Mucosa of rectum (tissue), 2 donors: ENCODE results near the gene AP2A2.
"Not testable (repeated sequence)": the region's sequence is repeated elsewhere in the genome, so short reads cannot be mapped to it uniquely, and the experiment has no call there.

ENCODE experiments used
- H3K27ac ChIP-seq, 2 donors: one replicate each; pipeline ENCODE4 v1.7.0; 2013; ENCODE audit warnings: inconsistent platforms in 2 of 2, low read depth in 2 of 2, low read length in 2 of 2
- H3K27me3 ChIP-seq, 2 donors: one replicate each; pipeline ENCODE4 v1.7.0; 2013; ENCODE audit warnings: low read length in 2 of 2; ENCODE audit not compliant: control insufficient read depth in 2 of 2, insufficient read depth in 2 of 2
- H3K36me3 ChIP-seq, 2 donors: one replicate each; pipeline ENCODE4 v1.7.0; 2013; ENCODE audit warnings: low read length in 2 of 2; ENCODE audit not compliant: control insufficient read depth in 2 of 2, insufficient read depth in 2 of 2
- H3K4me1 ChIP-seq, 2 donors: one replicate each; pipeline ENCODE4 v1.7.0; 2013; ENCODE audit warnings: low read length in 2 of 2, mild to moderate bottlenecking in 1 of 2; ENCODE audit not compliant: control insufficient read depth in 2 of 2, insufficient read depth in 2 of 2
- H3K4me3 ChIP-seq, 2 donors: one replicate each; pipeline ENCODE4 v1.7.0; 2013; ENCODE audit warnings: low read length in 2 of 2
- H3K9ac ChIP-seq, 2 donors: one replicate each; pipeline ENCODE4 v1.7.0; 2013; ENCODE audit warnings: low read length in 2 of 2, low read depth in 1 of 2, mild to moderate bottlenecking in 1 of 2
- H3K9me3 ChIP-seq, 2 donors: one replicate each; pipeline ENCODE4 v1.7.0; 2013; ENCODE audit warnings: low read length in 2 of 2; ENCODE audit not compliant: control insufficient read depth in 2 of 2
- donor health status: healthy.
- donor health status: Normal muscosa, but diverticular disease.

The AP2A2 gene

GRCh38 chr11:971731-972365 is 46.2 kb downstream of the AP2A2 start:
- H3K27me3 ChIP-seq, result no peaks in the 10 kb centered on the region
- no peaks in the 10 kb centered on the region for H3K4me1 ChIP-seq
- H3K27ac ChIP-seq, result no peak overlapping the region
- H3K4me3 ChIP-seq, result no peak overlapping the region
- peaks cover 44 to 46% of the 10 kb centered on the region in 2 donors for H3K36me3 ChIP-seq
- H3K9me3 ChIP-seq, result no peaks in the 10 kb centered on the region
- H3K9ac ChIP-seq, result no peak overlapping the region

- Histone ChIP-seq H3K9ac (no peak overlapping the region), H3K27me3 (no peaks in the 10 kb centered on the region), H3K4me1 (no peaks in the 10 kb centered on the region), H3K4me3 (no peak overlapping the region), H3K36me3 (peaks cover 52 to 53% of the 10 kb centered on the region in 2 donors), H3K27ac (no peak overlapping the region), H3K9me3 (no peaks in the 10 kb centered on the region)
Observed at GRCh38 chr11:972523-973211, 47.0 kb downstream of the AP2A2 start.

GRCh38 chr11:973237-973636 is 47.6 kb downstream of the AP2A2 start:
- Histone ChIP-seq H3K9me3 (no peaks in the 10 kb centered on the region), H3K27ac (no peak overlapping the region), H3K4me1 (no peaks in the 10 kb centered on the region), H3K9ac (no peak overlapping the region), H3K4me3 (no peak overlapping the region), H3K36me3 (peaks cover 57% of the 10 kb centered on the region in 2 donors), H3K27me3 (no peaks in the 10 kb centered on the region)

GRCh38 chr11:975376-975775 is 49.7 kb downstream of the AP2A2 start:
- not testable (repeated sequence) for H3K4me1 ChIP-seq, H3K4me3 ChIP-seq, H3K27ac ChIP-seq, H3K27me3 ChIP-seq, H3K9ac ChIP-seq, H3K9me3 ChIP-seq
- peaks cover 60 to 66% of the 10 kb centered on the region in 2 donors for H3K36me3 ChIP-seq

DNA sequence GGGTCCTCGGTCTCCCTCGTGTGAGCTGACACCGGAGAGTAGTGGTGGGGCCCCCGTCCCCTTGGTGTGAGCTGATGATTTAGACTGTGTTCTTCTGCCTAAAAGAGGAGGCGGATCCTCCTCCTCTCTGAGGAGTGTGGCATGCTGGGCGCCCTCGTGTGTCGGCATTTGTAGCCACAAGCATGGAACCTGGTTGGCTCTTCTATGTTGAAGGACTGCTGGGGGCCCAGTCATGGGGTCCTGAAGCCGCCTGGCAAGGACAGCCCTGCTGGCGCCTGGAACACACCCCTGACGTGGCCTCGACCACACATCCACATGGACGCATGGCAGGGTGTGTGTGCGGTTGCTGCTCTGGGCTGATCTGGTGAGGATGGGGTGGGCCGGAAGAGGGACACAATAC is 50.2 kb downstream of the AP2A2 start:
- Histone ChIP-seq H3K9ac (no peak overlapping the region), H3K4me3 (no peak overlapping the region), H3K27ac (no peak overlapping the region), H3K27me3 (no peaks in the 10 kb centered on the region), H3K36me3 (peaks cover 59 to 61% of the 10 kb centered on the region in 2 donors), H3K4me1 (no peaks in the 10 kb centered on the region), H3K9me3 (no peaks in the 10 kb centered on the region)

DNA sequence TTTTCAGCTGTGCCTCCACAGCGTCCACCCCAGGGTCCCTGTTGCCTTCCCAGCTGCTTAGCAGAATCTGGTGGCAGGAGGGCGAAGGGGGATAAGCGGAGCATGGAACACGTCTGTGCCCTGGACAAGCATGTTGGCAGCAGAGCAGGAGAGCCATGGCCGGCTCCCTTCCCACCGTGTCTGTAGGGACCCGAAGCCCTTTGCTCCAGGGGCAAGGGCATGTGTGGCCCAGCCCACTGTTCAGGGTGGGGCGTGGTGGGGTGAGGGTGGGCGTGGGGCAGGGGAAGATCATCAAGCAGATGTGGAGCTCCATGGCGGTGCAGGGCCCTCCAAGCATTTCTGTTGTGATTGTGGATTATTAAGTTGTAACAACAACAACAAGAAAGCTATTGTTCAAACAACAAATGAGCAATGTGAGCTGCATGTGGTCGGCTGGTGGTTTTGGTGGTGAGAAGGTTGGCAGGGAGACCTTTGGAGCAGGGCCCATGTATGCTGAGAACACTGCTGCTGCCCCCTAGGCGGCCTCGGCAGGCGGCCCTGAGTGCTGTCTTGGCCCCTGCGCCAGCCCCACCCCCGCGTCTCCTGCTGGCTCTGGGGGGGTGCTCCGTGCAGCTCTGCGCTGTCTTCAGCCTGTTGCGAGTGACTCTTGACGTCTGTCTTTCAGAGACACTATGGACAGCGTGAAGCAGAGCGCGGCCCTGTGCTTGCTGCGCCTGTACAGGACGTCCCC is 50.9 kb downstream of the AP2A2 start:
- Histone ChIP-seq H3K36me3 (peaks cover 60 to 64% of the 10 kb centered on the region in 2 donors), H3K4me3 (no peak overlapping the region), H3K27me3 (no peaks in the 10 kb centered on the region), H3K27ac (no peak overlapping the region), H3K4me1 (no peaks in the 10 kb centered on the region), H3K9ac (no peak overlapping the region), H3K9me3 (no peaks in the 10 kb centered on the region)

DNA sequence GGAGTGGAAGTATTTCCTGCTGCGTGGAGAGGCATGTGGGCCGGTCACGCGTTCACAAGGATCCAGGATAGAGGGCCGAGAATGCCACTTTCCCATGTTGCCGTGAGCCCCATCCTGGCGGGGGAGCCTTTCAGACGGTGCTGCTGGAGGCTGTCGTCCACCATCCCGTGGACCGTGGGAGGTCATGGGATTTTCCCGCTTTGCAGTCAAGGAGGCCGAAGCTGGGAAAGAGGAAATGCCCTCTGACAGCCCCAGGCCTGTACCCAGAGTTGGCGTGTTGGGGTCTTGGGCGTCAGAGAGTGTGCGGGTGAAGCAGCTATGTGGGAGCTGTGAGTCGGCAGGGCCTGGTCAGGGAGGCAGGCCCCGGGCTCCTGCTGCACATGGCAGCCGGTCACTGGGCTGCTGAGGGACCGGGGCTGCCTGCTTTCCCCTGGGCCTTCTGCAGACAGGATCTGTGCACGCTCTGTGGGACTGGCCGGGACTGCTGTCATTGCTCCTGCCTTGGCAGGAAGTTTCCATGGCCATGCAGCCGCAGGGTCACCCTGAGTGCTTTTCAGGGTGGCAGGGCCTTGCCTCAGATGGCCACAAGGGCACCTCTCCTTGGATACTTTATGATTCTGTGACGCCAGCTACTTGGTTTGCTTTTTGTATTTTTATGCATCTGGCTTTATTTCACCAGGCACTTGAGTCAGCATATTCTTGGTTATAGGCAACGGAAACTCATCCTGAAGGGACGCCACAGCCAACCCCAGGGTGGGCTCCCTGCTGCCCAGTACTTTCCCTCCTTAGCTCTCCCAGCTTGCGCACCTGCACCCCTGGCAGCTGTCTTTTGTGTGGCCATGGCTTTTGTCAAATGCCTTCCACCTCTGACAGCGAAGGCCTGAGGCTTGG is 52.4 kb downstream of the AP2A2 start:
- no peak overlapping the region for H3K4me3 ChIP-seq
- H3K9me3 ChIP-seq, result no peaks in the 10 kb centered on the region
- no peaks in the 10 kb centered on the region for H3K27me3 ChIP-seq
- no peak overlapping the region for H3K27ac ChIP-seq
- H3K4me1 ChIP-seq, result no peaks in the 10 kb centered on the region
- peaks cover 47 to 57% of the 10 kb centered on the region in 2 donors for H3K36me3 ChIP-seq
- H3K9ac ChIP-seq, result no peak overlapping the region

GRCh38 chr11:978781-979180 is 53.1 kb downstream of the AP2A2 start:
- Histone ChIP-seq H3K9ac (no peak overlapping the region), H3K36me3 (peaks cover 45 to 52% of the 10 kb centered on the region in 2 donors), H3K9me3 (no peaks in the 10 kb centered on the region), H3K4me3 (no peak overlapping the region), H3K27ac (no peak overlapping the region), H3K27me3 (no peaks in the 10 kb centered on the region), H3K4me1 (no peaks in the 10 kb centered on the region)

GRCh38 chr11:980438-981357 is 55.0 kb downstream of the AP2A2 start:
- Histone ChIP-seq H3K36me3 (peaks cover 54 to 61% of the 10 kb centered on the region in 2 donors), H3K4me3 (no peak overlapping the region), H3K9me3 (no peaks in the 10 kb centered on the region), H3K9ac (no peak overlapping the region), H3K27me3 (no peaks in the 10 kb centered on the region), H3K27ac (no peak overlapping the region), H3K4me1 (peaks cover 2 to 4% of the 10 kb centered on the region in 2 donors)
